Gastroesophageal sphincter (tissue), 3 donors: Measurements from ENCODE around the gene SLC6A16.

Experiments
- CTCF ChIP-seq, 4 experiments: fragments of 200-600 bp in 2 of 4; fragments of 450-650 bp in 2 of 4; sonication (generic) in 1 of 4; IDR thresholded peaks; one replicate each; pipeline ENCODE4 v1.5.1; 2017 to 2019; ENCODE audit warnings: antibody characterized with exemption in 4 of 4, mild to moderate bottlenecking in 2 of 4, moderate library complexity in 2 of 4
- POLR2A ChIP-seq, 2 donors: fragments of 450-650 bp; IDR thresholded peaks; one replicate each; pipeline ENCODE4 v1.6.1; 2017; ENCODE audit warnings: antibody characterized with exemption in 2 of 2, mild to moderate bottlenecking in 2 of 2, moderate library complexity in 1 of 2
- POLR2AphosphoS5 ChIP-seq: sonication (generic); formaldehyde crosslinking; IDR thresholded peaks from one replicate; pipeline ENCODE4 v1.6.1; 2017; ENCODE audit warnings: antibody characterized with exemption

GRCh38 chr19:49243129-49243528 lies 81.9 kb downstream of the SLC6A16 start:
- TF ChIP-seq CTCF (IDR thresholded peaks at IDR 0.05) (no peak), POLR2AphosphoS5 (no peak), POLR2A (IDR thresholded peaks at IDR 0.05) (no peak)
